Dermis blood vessel endothelial cell (primary cell): ENCODE measurements around the gene SLC2A1. TPM values are rescaled to one million over a fixed set of nuclear protein-coding genes. Genes with fewer than 3 reads are reported as not detected.

ENCODE experiments used
- DNase-seq: peaks from one replicate; pipeline ENCODE4 v3.0.0; 2010
- total RNA-seq: library from RNA; depleted of rRNA; stranded (reverse); fragments of >200 nt; gene quantifications from 2 replicates; pipeline ENCODE4 v1.2.3, GENCODE V29; 2014

Gene SLC2A1
- total RNA-seq, result 28.6 and 38.3 TPM in 2 replicates

- DNase-seq, result peak; percentile 95
Measured at GRCh38 chr1:42958488-42959319, at the start of gene SLC2A1. SLC2A1 (minus strand) TSS chr1:42958868; CDS start chr1:42958651, 217 bp downstream.

- no peak for DNase-seq
Measured at GRCh38 chr1:43007377-43008114, 48.9 kb upstream of the SLC2A1 start.

- DNase-seq, result no peak
Measured at GRCh38 chr1:43005460-43006361, 47.0 kb upstream of the SLC2A1 start.

- no peak for DNase-seq
Measured at GRCh38 chr1:43004587-43005459, 46.2 kb upstream of the SLC2A1 start.

GRCh38 chr1:43002766-43003165, 44.1 kb upstream of the SLC2A1 start:
- DNase-seq, result no peak

GRCh38 chr1:43002116-43002515, 43.4 kb upstream of the SLC2A1 start:
- DNase-seq, result no peak

- no peak for DNase-seq
Measured at GRCh38 chr1:43001434-43001833, 42.8 kb upstream of the SLC2A1 start.

GRCh38 chr1:43000271-43000670, 41.6 kb upstream of the SLC2A1 start:
- DNase-seq, result no peak

GRCh38 chr1:42999308-42999707, 40.6 kb upstream of the SLC2A1 start:
- DNase-seq, result no peak

GRCh38 chr1:42998386-42998785, 39.7 kb upstream of the SLC2A1 start:
- no peak for DNase-seq

GRCh38 chr1:42996384-42996970, 37.8 kb upstream of the SLC2A1 start:
- no peak for DNase-seq

GRCh38 chr1:42993502-42994136, 35.0 kb upstream of the SLC2A1 start:
- no peak for DNase-seq

- DNase-seq, result no peak
Measured at GRCh38 chr1:42992054-42992571, 33.4 kb upstream of the SLC2A1 start.

- DNase-seq, result no peak
Measured at GRCh38 chr1:42990757-42991346, 32.2 kb upstream of the SLC2A1 start.

- no peak for DNase-seq
Measured at GRCh38 chr1:42983693-42984092, 25.0 kb upstream of the SLC2A1 start.

GRCh38 chr1:42983253-42983652, 24.6 kb upstream of the SLC2A1 start:
- no peak for DNase-seq

- no peak for DNase-seq
Measured at GRCh38 chr1:42982641-42983040, 24.0 kb upstream of the SLC2A1 start.

GRCh38 chr1:42981871-42982270, 23.2 kb upstream of the SLC2A1 start:
- no peak for DNase-seq

GRCh38 chr1:42981255-42981805, 22.7 kb upstream of the SLC2A1 start:
- no peak for DNase-seq
